ENCODE measurements around the gene GHRL.

- no peak for TF ChIP-seq CTCF (IDR thresholded peaks at IDR 0.05; ENCODE audit: insufficient read depth, low read length, poor library complexity, severe bottlenecking)
- no peak for TF ChIP-seq EZH2phosphoT487 (conservative IDR thresholded peaks at IDR 0.05; ENCODE audit: low read length)
Observed at GRCh38 chr3:10290481-10291176, 2.1 kb downstream of the GHRL start.
